ENCODE data around the gene OR5T2. TPM values are rescaled to one million over a fixed set of nuclear protein-coding genes. Genes with fewer than 3 reads are reported as not detected.

The OR5T2 gene
- total RNA-seq, 1 experiment from 2014 or later = not detected

DNA sequence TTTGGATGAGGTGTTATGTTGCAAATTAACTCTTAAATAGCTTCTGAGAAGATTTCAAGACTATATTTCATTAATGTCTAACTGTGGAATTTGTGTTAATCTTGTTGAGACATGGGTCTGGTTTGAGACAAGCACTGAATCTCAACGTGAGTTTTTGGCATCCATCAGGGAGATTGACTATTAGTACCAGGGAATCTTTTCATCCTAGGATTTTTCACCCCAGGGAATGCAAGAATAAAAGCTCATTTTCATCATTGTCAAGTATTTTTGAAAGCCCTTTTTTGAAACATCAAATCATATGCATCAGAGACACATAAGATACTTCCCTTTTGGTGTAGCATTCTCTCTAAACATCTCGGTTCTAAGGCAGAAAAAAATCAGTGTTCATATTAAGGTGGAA lies 19.5 kb downstream of the OR5T2 start:
- BruUV-seq (replicated peaks) = no TSS peak
- no peaks in the 10 kb centered on the region for H3K4me1 Mint-ChIP-seq (ENCODE audit: insufficient read depth, unreplicated experiment)
- CTCF ChIA-PET = interaction anchor here (0.6 kb wide), 1 partner anchor 1596 kb away, joined by 5 read pairs; no protein-coding TSS in a partner anchor
- H3K36me3 Mint-ChIP-seq (ENCODE audit: insufficient read depth, unreplicated experiment) = no peaks in the 10 kb centered on the region
- H3K27me3 Mint-ChIP-seq (ENCODE audit: insufficient read depth, unreplicated experiment) = no peaks in the 10 kb centered on the region
- H3K9me3 Mint-ChIP-seq (ENCODE audit: unreplicated experiment) = peaks cover 27% of the 10 kb centered on the region
- intact Hi-C loops (cut with micrococcal nuclease) = no loop called here
- no peak for DNase-seq (ENCODE audit: unreplicated experiment)
- POLR2A ChIA-PET = no interaction called here
- no peak overlapping the region for H3K27ac Mint-ChIP-seq (ENCODE audit: low read depth, unreplicated experiment)
- no peak overlapping the region for H3K4me3 Mint-ChIP-seq (ENCODE audit: unreplicated experiment)
- TF ChIP-seq, protein P1, sequence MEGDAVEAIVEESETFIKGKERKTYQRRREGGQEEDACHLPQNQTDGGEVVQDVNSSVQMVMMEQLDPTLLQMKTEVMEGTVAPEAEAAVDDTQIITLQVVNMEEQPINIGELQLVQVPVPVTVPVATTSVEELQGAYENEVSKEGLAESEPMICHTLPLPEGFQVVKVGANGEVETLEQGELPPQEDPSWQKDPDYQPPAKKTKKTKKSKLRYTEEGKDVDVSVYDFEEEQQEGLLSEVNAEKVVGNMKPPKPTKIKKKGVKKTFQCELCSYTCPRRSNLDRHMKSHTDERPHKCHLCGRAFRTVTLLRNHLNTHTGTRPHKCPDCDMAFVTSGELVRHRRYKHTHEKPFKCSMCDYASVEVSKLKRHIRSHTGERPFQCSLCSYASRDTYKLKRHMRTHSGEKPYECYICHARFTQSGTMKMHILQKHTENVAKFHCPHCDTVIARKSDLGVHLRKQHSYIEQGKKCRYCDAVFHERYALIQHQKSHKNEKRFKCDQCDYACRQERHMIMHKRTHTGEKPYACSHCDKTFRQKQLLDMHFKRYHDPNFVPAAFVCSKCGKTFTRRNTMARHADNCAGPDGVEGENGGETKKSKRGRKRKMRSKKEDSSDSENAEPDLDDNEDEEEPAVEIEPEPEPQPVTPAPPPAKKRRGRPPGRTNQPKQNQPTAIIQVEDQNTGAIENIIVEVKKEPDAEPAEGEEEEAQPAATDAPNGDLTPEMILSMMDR (IDR thresholded peaks at IDR 0.05; ENCODE audit: unreplicated experiment) = no peak

DNA sequence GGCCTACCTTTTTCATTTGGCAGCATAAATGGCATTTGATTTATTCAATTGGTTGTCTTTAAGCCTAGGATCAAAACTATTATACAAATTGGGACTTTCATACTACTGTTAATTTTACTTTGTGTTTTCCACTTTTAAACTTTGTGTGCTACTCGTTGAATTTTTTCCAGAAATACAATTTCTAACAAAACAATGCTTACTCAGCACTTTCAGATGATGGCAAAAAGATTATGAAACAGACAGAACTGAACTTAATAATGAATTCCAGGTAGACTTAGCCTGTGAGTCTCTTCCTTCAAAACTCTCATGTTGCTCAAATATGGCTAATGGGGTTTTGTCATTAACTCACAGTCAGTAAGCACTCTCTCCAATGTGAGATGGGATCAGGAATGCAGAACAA lies 26.3 kb downstream of the OR5T2 start:
- Mint-ChIP-seq H3K36me3 (ENCODE audit: insufficient read depth, unreplicated experiment) (peaks cover 7% of the 10 kb centered on the region), H3K27ac (ENCODE audit: low read depth, unreplicated experiment) (no peak overlapping the region), H3K9me3 (ENCODE audit: unreplicated experiment) (peaks cover 23% of the 10 kb centered on the region), H3K4me3 (ENCODE audit: unreplicated experiment) (no peak overlapping the region), H3K27me3 (ENCODE audit: insufficient read depth, unreplicated experiment) (no peaks in the 10 kb centered on the region), H3K4me1 (ENCODE audit: insufficient read depth, unreplicated experiment) (no peaks in the 10 kb centered on the region)
- DNase-seq (ENCODE audit: unreplicated experiment) = no peak
- CTCF ChIA-PET = no interaction called here
- TF ChIP-seq, protein P1 (IDR thresholded peaks at IDR 0.05; ENCODE audit: unreplicated experiment) = no peak
- intact Hi-C loops (cut with micrococcal nuclease) = no loop called here
- BruUV-seq (replicated peaks) = no TSS peak
- POLR2A ChIA-PET = no interaction called here

DNA sequence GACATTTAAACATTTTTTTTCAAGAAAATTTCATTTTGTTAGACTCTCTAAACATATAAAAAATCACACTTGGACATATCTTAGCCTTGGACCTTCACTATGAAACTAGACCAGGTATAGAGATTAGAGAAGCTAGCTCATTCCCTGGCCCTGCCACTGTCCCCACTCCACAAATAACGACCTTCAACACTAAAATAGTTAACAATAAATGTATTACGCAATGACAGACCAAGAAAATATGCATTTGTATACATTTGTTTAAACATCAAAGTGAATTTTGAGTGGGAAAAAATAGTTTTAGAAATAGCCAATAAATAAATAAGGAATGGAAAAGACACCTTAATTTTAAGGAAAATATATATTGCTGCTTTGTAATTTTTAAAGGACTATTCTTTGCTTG lies 36.7 kb downstream of the OR5T2 start:
- no peaks in the 10 kb centered on the region for H3K4me1 Mint-ChIP-seq (ENCODE audit: insufficient read depth, unreplicated experiment)
- CTCF ChIA-PET = no interaction called here
- BruUV-seq (replicated peaks) = no TSS peak
- no peak overlapping the region for H3K27ac Mint-ChIP-seq (ENCODE audit: low read depth, unreplicated experiment)
- intact Hi-C loops (cut with micrococcal nuclease) = no loop called here
- no peaks in the 10 kb centered on the region for H3K36me3 Mint-ChIP-seq (ENCODE audit: insufficient read depth, unreplicated experiment)
- H3K4me3 Mint-ChIP-seq (ENCODE audit: unreplicated experiment) = no peak overlapping the region
- peaks cover 21% of the 10 kb centered on the region for H3K9me3 Mint-ChIP-seq (ENCODE audit: unreplicated experiment)
- H3K27me3 Mint-ChIP-seq (ENCODE audit: insufficient read depth, unreplicated experiment) = no peaks in the 10 kb centered on the region
- TF ChIP-seq, protein P1 (IDR thresholded peaks at IDR 0.05; ENCODE audit: unreplicated experiment) = no peak
- DNase-seq (ENCODE audit: unreplicated experiment) = no peak
- POLR2A ChIA-PET = no interaction called here

DNA sequence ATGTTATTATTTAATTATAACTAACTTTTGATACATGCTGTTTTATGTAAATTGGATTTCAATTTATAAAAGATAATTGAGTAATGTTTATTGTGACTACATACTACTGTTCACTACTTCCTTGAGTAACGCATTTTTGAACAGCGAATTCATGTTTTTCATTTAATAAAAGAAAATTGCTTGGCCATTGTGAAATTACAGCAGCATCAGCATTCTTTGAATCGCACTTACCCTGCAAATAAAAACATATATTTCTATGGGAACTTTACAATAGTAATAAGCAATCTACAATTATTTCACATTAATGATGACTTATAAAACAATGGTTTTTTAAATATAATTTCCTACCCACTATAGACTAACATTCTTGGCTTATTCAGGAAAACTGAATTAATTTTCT lies 37.4 kb downstream of the OR5T2 start:
- no peak for DNase-seq (ENCODE audit: unreplicated experiment)
- H3K9me3 Mint-ChIP-seq (ENCODE audit: unreplicated experiment) = peaks cover 23% of the 10 kb centered on the region
- no peak overlapping the region for H3K27ac Mint-ChIP-seq (ENCODE audit: low read depth, unreplicated experiment)
- no peak overlapping the region for H3K4me3 Mint-ChIP-seq (ENCODE audit: unreplicated experiment)
- intact Hi-C loops (cut with micrococcal nuclease) = no loop called here
- no peaks in the 10 kb centered on the region for H3K4me1 Mint-ChIP-seq (ENCODE audit: insufficient read depth, unreplicated experiment)
- no peaks in the 10 kb centered on the region for H3K36me3 Mint-ChIP-seq (ENCODE audit: insufficient read depth, unreplicated experiment)
- H3K27me3 Mint-ChIP-seq (ENCODE audit: insufficient read depth, unreplicated experiment) = no peaks in the 10 kb centered on the region
- TF ChIP-seq, protein P1 (IDR thresholded peaks at IDR 0.05; ENCODE audit: unreplicated experiment) = no peak
- POLR2A ChIA-PET = no interaction called here
- CTCF ChIA-PET = no interaction called here
- BruUV-seq (replicated peaks) = no TSS peak

Measured in MCF 10A (cell line).